ENCODE results near the gene APOL3.

GRCh38 chr22:36194971-36195370 is 34.4 kb upstream of the APOL3 start:
- TF ChIP-seq FOXP2 (optimal IDR thresholded peaks at IDR 0.05; ENCODE audit: control extremely low read depth, extremely low read length, insufficient read depth) (no peak), EZH2 (IDR thresholded peaks at IDR 0.05) (no peak), POLR2AphosphoS5 (IDR thresholded peaks at IDR 0.05; ENCODE audit: borderline replicate concordance, low read depth, low read length) (no peak)
